ENCODE data around the gene PSAPL1. TPM values are rescaled to one million over a fixed set of nuclear protein-coding genes. Genes with fewer than 3 reads are reported as not detected.

The PSAPL1 gene
- total and polyA plus RNA-seq, 2 of the 8 experiments (the other 6 are each of a cell fraction or from before 2014, with no cell fraction given) = 0.03 TPM; not detected in 1

DNA sequence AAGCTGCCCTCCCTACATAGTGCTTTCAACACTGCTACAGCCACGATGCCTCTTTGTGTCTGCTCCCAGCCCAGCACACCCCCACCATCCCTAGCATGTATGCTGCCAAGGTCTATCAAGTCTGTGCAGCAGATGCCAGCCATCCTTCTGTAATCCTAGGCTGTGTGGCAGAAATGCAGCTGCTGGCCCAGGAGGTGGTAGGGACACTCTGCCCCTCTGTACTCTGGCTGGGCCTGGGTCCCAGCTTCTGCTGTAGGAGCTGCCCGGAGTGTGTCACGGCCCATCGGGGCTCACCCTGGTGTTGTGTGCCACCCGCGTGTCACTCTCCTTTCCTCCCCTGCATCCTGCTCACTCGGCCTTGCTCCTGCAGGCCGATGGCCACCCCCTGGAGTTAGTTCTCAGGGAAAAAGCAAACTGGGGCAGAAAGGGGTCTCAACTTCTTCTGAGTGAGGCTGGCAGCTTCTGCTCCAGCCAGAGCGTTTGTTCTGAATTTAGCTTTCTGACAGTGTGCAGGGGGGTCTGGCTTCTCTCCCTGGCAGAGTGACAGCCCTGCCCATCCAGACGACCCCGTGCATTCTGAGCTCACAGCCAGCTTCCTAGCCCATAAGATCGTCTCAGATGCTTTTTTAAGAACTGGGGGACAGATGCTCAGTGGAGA is 22.7 kb downstream of the PSAPL1 start (continued):
- TF ChIP-seq MAX (IDR thresholded peaks at IDR 0.05) = no peak
- TF ChIP-seq RAD21 (IDR thresholded peaks at IDR 0.05 in 1 of 2, conservative IDR thresholded peaks at IDR 0.05 in 1 of 2; ENCODE audit: low read depth in 2 of 2, low read length in 2 of 2) = no peak

All from H1 (cell line).